Activated CD4-positive, alpha-beta T cell treated with anti-CD3 and anti-CD28 coated beads, Interleukin-2, amount 10 ng/mL, durations not matched to agents 24 days and 14 days (primary cell): ENCODE measurements around the gene PDE10A. TPM values are rescaled to one million over a fixed set of nuclear protein-coding genes. Genes with fewer than 3 reads are reported as not detected.

ENCODE experiments used
- DNase-seq: peaks from one replicate; pipeline ENCODE4 v3.0.0; 2022
- H3K27ac Mint-ChIP-seq: one replicate; pipeline ENCODE4 v1.8.0; 2022; ENCODE audit warnings: mild to moderate bottlenecking, mixed read lengths
- H3K27me3 Mint-ChIP-seq: one replicate; pipeline ENCODE4 v1.8.0; 2022; ENCODE audit warnings: mixed read lengths
- H3K36me3 Mint-ChIP-seq: one replicate; pipeline ENCODE4 v1.8.0; 2022; ENCODE audit warnings: low read depth, mild to moderate bottlenecking, mixed read lengths
- H3K4me1 Mint-ChIP-seq: one replicate; pipeline ENCODE4 v1.8.0; 2021; ENCODE audit warnings: mixed read lengths
- H3K4me3 Mint-ChIP-seq: one replicate; pipeline ENCODE4 v1.8.0; 2022; ENCODE audit warnings: mild to moderate bottlenecking, moderate library complexity, mixed read lengths
- H3K9me3 Mint-ChIP-seq: one replicate; pipeline ENCODE4 v1.8.0; 2021; ENCODE audit warnings: mixed read lengths
- intact Hi-C: fragments of 100-400 bp; cut with micrococcal nuclease; formaldehyde crosslinking; loops from one replicate; pipeline ENCODE4 v1.15.1; 2023
- total RNA-seq: library from RNA; stranded (reverse); gene quantifications from 2 replicates; pipeline ENCODE4 v1.2.3, GENCODE V29; 2022

The PDE10A gene
- total RNA-seq, 1 donor from 2014 or later, result not detected

GRCh38 chr6:165298875-165299274, 364.2 kb downstream of the PDE10A start:
- Mint-ChIP-seq H3K4me1 (no peaks in the 10 kb centered on the region), H3K27me3 (no peaks in the 10 kb centered on the region), H3K27ac (no peak overlapping the region)

GRCh38 chr6:165298402-165298801, 364.6 kb downstream of the PDE10A start:
- H3K27ac Mint-ChIP-seq, result no peak overlapping the region

More at GRCh38 chr6:165298875-165299274, 364.2 kb downstream of the PDE10A start:
- no peak for DNase-seq
- intact Hi-C loops, result no loop called here
- Mint-ChIP-seq H3K36me3 (no peaks in the 10 kb centered on the region), H3K9me3 (peaks cover 10% of the 10 kb centered on the region), H3K4me3 (no peak overlapping the region)

GRCh38 chr6:165292657-165293056, 370.4 kb downstream of the PDE10A start:
- Mint-ChIP-seq H3K36me3 (no peaks in the 10 kb centered on the region), H3K4me3 (no peak overlapping the region), H3K4me1 (no peaks in the 10 kb centered on the region), H3K27ac (no peak overlapping the region), H3K27me3 (no peaks in the 10 kb centered on the region), H3K9me3 (peaks cover 22% of the 10 kb centered on the region)
- intact Hi-C loops, result no loop called here
- no peak for DNase-seq

More at GRCh38 chr6:165298402-165298801, 364.6 kb downstream of the PDE10A start:
- Mint-ChIP-seq H3K27me3 (no peaks in the 10 kb centered on the region), H3K4me1 (no peaks in the 10 kb centered on the region), H3K4me3 (no peak overlapping the region), H3K9me3 (peaks cover 10% of the 10 kb centered on the region), H3K36me3 (no peaks in the 10 kb centered on the region)
- DNase-seq, result no peak
- intact Hi-C loops, result no loop called here
